GM19351 (cell line): Measurements from ENCODE around the gene SFTPA2.
"Not testable (repeated sequence)": the region's sequence is repeated elsewhere in the genome, so short reads cannot be mapped to it uniquely, and the experiment has no call there.

Source experiments
- ATAC-seq: cut with Tn5 transposase; IDR thresholded peaks from one replicate; pipeline ENCODE4 v1.9.1; 2021; ENCODE audit warnings: mild to moderate bottlenecking, moderate library complexity; ENCODE audit not compliant: unreplicated experiment

The SFTPA2 gene

DNA sequence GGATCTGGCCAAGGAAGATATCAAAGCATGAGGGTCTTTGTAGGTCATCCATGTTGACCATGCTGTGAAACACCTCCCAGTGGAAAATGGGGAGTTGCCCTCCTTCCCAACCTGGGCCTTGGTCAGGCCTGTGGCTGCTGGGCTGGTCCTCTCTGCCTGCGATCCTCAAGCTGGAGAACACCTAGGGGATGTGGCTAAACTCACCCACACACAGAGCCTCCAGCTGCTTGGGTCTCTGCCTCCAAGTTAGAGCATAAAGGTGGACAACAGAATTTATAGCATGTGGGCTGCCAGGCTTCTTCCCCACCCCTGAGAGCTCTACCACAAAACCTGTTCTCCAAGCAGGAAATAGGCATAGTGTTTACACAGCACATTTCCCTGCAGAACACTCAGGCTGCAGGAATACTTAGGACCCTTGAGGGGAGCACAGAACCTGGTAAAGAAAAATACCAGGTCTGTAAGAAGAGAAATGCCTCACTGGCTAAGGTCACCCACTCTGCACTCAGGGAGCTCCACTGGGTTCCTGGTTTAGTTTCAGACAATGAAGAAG, at the start of gene SFTPA2:
Gene SFTPA2, minus strand, starts transcription at position 248 of the 550 bp plus-strand sequence. CDS start 924 bp downstream, outside the sequence.
- ATAC-seq, result no peak

DNA sequence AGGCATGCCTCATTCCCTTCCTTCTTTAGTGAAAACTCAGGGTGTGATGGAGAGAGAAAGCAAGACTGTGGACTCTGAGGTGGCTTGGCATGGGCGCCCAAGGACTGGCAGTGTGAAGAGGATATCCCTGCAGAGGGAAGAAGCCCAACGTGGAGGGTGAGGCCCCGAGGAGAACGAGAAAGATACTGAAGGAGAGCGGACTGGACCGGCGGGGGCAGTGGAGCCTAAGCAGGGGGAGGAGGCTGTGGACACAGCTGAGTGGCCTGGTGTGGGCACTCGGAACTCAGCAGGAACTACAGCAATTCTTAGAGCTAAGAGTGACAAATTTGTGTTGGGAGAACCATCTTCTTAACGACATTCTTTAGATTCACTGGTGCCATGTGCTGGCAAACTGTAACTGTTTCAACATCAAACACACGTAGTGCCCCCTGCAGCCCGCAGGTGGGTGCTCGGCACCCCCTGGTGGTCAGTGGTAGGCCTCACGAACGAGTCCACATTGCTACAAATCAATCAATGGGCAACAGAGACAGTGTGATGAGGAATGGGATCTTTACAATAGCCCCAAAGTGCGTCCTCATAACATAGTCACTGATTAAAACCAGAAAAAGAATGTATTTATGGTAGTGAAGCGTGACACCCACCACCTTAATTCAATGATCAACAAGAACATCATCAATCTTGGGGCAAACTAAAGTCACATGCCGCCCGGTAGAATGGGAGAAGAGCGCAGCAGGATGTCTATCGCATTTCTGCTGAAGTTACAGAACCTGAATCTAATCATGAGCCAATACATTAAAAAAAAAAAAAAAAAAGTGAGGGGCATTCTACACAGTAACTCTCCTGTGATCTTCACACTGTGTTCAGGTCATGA, 48.5 kb upstream of the SFTPA2 start:
- ATAC-seq, result peak; percentile 64

DNA sequence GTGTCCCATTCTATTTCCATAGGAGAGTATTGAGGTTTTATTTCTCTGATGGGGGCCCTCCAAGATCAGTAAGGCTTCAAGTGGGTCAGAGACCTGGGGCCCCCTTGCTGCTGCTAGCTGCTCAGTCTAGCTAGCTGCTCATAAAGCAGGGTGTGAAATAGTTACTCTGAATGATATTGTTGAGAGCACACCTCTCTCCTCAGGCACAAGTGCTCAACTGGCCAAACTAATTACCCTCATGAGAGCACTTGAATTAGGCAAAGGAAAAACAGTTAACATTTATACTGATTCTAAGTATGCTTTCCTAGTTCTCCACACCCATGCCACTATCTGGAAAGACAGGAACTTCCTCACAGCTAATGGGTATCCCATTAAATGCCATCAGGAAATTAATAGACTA, 45.1 kb upstream of the SFTPA2 start:
- ATAC-seq, result no peak

DNA sequence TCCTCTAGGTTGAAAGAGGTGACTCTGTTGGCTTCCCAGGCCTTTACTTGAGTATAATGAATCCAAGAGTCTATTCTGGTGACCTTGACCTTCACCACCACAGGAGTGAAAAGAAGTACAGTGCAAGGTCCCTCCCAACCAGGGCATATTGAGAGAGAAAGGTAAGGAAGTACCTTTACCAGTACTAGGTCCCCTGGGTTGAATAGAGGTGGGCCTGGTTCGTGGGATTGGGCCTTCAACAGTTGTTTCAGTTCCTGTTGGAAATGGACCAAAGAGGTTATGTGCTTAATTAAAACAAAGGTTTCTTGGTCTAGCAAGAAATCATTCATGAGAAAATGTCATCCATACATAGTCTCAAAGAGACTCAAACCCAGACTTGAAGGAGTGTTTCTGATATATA, 44.1 kb upstream of the SFTPA2 start:
- ATAC-seq, result no peak

DNA sequence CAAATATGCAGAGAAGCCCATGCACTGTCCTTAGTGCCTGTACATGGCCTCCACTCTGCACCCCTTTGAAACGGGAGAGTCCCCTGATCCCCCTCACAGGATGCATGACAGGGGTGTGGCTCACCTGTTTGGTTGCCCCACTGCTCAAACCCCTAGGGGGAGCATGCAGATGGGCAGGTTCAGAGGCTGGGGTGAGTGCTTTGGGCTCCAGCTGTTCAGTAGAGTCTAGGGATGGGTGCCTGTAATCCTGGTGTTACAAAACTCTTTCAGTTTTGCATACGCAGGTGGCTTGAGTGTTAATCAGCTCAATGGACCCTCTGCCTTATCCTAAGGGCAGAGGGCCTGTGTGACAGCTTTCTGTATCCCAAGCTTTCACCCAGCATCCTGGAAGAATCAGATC, 42.7 kb upstream of the SFTPA2 start:
- no peak for ATAC-seq

DNA sequence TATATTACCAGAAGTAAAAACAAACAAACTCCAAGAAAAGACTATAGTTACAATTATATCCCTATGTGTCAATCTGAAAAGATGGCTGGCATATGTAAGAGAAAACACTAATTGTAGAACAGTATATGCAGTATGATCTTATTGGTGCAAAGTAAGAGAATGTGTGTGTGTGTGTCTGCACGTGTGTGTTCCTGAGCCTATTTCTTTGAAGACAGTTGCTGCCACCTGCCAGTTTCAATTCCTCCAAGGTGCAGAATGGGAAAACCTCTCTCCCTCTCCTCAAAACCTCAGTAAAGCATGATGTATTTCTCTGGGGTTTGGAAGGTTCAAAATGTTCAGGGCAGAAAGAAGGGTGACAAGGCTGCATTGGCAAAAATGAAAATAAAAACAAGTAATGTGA, 41.7 kb upstream of the SFTPA2 start:
- ATAC-seq, result no peak

DNA sequence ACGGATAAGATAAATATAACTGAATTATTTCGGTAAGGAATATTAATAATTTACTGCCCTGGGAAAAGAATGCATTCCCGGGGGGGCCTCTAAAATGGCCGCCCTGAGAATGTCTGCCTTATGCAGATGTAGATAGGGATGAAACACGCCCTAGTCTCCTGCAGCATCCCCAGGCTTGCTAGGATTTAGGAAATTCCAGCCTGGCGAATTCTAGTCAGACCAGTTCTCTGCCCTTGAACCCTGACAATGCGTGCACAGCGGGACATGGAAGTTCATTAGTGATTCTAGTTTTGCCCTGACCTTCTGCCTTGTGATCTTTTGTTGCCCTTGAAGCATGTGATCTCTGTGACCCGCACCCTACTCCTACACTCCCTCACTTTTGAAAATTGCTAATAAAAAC, 39.4 kb upstream of the SFTPA2 start:
- ATAC-seq, result not testable (repeated sequence)

DNA sequence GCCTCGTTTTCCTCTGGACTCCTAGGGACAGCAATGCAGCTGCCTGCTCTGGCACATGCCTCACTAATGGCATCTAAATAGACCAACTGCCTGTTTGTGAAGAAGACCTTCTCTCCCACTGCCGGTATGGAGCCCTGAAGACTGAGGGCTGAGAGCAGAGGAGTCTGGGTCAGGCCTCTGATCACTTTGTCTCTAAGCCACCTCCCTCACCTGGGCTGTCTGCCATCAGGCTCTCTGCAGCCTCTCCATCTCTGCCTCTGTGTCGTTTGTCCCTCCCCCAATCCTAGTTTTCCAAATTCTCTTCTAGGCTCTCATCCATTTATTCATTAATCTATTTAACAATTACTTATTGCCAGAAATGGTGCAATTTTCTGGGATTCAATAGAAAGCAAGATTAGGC, 35.3 kb upstream of the SFTPA2 start:
- no peak for ATAC-seq

DNA sequence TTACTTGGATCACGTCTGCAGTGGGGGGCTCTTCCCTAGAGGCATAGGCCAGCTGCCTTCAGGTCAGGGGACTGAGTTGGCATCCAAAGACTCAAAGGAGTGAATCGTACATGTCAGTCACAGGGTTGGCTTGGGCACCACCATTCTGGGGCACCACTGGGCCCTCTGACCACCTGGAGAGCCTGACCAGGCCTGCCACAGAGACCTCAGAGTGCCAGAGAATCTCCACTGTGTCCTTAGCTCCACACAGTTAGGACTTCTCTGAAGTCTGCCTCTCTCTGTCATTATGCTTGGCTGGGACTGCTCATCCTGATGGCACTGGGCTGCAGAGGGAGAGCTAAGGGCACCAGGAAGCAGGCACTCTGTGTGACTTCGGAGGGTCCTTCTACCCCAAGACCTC, 34.4 kb upstream of the SFTPA2 start:
- not testable (repeated sequence) for ATAC-seq

DNA sequence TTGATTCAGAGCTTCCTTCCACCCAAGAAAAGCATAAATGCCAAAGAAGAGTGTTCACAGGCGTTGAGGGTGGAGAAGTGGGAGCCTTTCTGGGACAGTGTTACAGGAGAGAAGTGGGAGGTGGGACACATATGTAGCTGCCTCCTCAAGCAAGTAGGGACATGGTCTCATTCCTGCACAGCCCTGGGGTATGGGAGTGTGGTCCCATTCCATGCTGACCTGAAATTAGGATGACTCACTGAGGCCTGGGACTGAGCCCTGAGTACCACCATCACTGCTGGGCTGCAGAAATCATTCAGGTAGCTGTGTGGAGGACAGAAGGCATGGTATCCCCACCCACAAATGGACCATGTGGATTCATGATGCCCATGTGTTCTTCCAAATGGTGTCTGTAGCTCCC, 33.2 kb upstream of the SFTPA2 start:
- no peak for ATAC-seq

DNA sequence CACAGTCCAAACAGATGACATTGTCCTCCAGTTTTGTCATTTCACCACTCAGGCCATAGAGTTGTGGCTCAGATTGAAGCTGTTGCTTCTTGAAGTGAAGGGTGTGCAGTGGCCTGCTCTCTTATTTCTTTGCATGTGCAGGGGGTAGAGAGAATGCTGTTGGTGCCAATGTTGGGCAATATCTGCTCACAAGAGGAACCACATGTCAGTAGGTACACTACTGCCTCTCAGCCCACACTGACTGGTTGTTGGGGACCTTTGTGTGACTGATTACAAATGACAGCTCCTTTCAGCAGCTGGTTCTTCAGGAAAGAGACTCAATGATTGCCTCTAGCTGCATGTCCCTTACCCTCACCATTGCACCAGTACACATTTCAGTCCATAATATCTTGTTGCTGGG, 28.6 kb upstream of the SFTPA2 start:
- no peak for ATAC-seq

DNA sequence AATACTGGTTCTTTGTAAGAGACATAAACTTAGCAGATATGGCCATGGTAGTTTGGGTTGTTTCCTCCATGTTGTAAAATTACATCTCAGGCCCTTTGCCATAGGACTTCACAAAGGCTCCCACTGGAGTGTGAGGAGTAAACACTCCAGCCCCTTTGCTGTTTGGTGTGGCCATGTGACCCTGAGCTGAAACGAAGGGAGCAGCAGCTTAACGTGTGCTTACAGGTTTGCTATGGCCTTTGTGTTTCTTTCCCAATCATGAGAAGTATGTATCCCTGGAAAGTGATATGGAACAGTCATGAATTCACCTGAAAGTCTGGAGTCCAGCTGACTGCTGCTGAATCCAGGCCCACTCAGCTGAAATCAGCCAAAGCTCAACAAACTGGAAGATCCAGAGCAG, 26.7 kb upstream of the SFTPA2 start:
- ATAC-seq, result no peak

DNA sequence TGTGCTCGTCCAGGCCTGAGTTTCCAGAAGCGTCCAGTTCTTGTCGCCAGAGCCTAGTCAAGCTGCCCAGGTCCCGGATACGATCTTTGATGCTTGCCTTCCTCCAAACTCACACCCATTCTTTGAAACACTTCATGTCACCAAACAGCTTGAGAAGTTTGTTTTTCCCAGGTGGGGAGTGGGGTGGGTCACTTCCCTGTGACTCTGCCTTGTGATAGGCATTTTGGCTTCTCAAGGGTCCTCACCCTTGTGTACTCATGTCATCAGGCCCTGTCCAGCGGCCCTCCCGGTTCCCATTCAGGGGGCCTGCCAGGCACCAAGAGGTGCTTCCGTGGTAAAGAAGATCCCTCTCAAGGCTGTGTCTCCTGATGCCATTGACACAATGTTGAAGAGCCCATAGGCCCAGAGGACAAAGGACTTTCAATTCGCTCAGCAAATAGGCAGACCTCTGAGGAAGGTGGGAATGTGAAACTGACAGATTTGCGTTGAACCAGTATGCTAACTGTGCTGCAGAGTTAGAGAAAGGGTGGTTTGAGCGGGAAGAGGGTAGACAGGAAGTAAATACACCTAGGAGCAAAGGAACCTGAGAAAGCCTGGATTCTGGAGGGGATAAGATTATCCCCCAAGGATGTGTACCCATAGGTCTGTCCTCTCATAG, 25.8 kb upstream of the SFTPA2 start:
- no peak for ATAC-seq

DNA sequence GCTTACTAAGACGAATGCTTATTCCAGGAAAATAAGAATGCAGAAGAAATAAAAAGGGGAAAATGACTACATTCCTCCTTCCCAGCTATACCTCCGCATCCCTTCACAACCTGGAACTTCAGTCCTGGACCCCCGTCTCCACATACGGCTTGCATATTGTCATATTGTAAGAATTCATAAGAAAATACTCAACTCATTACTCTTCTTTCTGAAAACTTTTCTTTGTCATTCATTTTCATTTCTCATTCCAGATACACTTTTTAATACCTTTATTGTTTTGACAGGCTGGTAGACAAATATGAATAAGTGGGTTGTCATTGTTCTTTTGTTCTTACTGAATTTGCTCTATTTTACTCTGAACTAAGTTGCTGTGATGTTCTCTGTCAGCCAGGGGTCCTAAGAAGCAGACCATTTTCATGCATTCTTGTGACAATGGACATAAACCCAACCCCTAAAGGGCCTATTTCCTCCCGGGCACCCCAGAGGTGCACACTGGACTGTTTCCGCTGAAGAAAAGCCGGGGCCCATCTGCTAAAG, 23.3 kb upstream of the SFTPA2 start:
- no peak for ATAC-seq

DNA sequence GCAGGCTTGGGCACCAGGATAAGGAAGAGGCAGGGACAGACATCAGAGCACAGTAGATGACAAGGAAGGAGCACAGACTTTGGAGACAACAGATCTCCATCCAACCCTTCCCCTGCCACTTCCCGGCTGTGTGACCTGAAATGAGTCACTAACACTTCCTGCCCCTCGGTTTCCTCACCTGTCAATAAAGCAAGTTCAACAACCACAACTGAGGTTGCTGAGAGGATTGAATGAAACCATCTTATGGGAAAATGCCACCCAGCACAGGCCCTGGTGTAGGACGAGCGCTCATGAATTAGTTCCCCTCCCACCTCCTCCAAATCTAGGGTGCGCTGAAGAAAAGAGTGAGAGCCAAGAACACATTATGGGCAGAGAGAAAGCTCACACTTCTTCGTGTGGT, 22.7 kb upstream of the SFTPA2 start:
- ATAC-seq, result not testable (repeated sequence)

DNA sequence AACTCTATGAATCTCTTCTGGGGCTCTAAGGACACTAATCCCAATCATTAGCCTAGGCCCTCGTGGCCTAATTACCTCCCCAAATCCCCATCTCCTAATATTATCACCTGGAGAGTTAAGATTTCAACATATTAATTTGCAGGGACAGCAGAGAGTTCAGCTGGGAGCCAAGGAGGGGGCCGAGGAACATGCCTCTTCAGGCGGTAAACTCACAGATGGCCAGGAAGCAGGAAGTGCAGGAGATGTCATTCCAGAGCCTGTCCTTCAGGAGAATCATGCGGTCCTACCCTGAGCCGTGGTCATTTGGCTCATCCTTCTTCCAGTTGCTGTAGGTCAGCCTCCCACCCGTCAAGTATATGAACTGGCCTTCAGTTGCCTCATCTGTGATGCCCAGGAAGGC, 21.9 kb upstream of the SFTPA2 start:
- ATAC-seq, result no peak

DNA sequence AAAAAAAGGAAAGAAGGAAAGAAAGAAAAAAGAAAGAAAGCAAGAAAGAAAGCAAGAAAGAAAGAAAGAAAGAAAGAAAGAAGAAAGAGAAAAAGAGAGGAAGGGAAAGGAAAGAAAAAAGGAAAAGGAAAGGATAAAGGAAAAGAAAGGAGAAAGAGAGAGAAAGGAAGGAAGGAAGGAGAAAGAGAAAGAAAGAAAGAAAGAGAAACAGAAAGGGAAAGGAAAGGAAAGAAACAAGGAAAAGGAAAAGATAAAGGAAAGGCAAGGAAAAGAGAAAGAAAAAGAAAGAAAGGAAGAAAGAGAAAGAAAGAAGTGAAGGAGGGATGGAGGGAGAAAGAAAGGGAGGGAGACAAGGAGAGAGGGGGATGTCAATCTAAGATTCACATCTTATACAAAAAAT, 20.8 kb upstream of the SFTPA2 start:
- no peak for ATAC-seq

DNA sequence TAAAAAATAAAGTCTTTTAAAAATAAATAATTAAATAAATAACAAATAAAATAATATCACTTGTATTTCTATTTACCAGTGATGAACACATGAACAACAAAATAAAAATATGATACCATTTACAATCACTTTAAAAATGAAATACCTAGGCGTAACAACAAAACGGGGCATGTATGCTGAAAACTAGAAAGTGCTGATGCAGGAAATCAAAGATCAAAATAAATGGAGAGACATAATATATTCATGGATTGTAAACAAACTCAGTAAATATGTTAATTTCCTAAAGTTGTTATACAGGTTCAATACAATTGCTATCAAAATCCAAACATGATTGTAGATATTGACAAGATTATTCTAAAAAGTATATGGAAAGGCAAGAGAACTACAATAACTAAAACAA, 19.2 kb upstream of the SFTPA2 start:
- ATAC-seq, result no peak

DNA sequence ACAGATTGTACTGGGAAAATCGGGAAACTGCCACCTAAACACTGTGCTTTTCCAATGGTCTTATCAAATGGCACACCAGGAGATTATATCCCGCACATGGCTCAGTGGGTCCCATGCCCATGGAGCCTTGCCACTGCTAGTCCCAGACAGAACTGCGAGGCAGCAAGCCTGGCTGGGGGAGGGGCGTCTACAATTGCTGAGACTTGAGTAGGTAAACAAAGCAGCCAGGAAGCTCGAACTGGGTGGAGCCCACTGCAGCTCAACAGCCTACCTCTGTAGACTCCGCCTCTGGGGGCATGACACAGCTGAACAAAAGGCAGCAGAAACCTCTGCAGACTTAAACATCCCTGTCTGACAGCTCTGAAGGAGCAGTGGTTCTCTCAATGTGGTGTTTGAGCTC, 10.4 kb upstream of the SFTPA2 start:
- not testable (repeated sequence) for ATAC-seq

DNA sequence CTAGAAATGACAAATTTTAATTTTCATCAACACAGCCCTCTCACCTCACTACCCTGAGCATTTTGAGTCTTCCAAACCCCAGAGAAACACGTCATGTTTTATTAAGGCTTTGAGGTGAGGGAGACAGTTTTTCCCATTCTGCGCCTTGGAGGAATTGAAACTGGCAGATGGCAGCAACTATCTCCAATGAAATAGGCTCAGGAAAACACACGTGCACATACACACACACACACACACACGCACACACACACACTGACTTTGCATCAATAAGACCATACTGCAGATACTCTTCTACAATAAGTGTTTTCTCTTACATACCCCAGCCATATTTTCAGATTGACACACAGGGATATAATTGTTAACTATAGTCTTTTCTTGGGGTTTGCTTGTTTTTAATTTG, 3.2 kb upstream of the SFTPA2 start:
- ATAC-seq, result no peak

DNA sequence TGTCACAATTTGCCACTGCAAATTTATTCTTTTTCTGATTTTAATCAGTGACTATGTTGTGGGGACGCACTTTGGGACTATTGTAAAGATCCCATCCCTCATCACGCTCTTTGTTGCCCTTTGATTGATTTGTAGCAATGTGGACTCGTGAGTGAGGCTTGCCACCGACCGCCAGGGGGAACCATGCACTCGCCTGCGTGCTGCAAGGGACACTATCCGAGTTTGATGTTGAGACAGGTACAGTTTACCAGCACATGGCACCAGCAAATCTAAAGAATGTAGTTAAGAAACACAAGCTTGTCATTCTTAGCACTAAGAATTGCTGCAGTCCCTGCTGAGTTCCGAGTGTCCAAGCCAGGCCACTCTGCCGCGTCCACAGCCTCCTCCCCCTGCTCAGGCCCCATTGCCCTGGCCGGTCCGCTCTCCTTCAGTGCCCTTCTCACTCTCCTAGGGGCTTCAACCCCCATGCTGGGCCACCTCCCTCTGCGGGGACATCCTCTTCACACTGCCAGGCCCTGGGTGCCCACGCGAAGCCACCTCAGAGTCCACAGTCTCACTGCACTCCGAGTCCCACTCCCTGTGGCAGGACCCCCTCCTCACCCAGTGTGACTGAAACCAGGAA, 2.0 kb upstream of the SFTPA2 start:
- ATAC-seq, result peak; percentile 86
